HepG2 (cell line): ENCODE results near the gene SGSM1. TPM values are rescaled to one million over a fixed set of nuclear protein-coding genes. Genes with fewer than 3 reads are reported as not detected.
A peak's percentile ranks its signal among the peaks of the same experiment; 100 is the strongest.

ENCODE experiments used
- ASH2L ChIP-seq: fragments of 300-600, 200-600 bp; sonication (generic); IDR thresholded peaks from 2 replicates; pipeline ENCODE4 v1.7.0; 2017; ENCODE audit warnings: low read depth, mild to moderate bottlenecking, moderate library complexity, mixed read lengths, low read length; ENCODE audit not compliant: insufficient read length
- FOXO4 ChIP-seq: sonication (generic); formaldehyde crosslinking; conservative IDR thresholded peaks from 2 replicates; pipeline ENCODE4 v1.8.1; 2023; ENCODE audit warnings: missing genetic modification reagents
- ISL2 ChIP-seq: sonication (generic); formaldehyde crosslinking; IDR thresholded peaks from 2 replicates; pipeline ENCODE4 v1.5.0; 2020; ENCODE audit warnings: missing genetic modification reagents
- KDM5B ChIP-seq: sonication (generic); formaldehyde crosslinking; IDR thresholded peaks from 2 replicates; pipeline ENCODE4 v1.4.0; 2020; ENCODE audit warnings: missing genetic modification reagents, mild to moderate bottlenecking, borderline replicate concordance
- MED13 ChIP-seq: sonication (generic); formaldehyde crosslinking; IDR thresholded peaks from 2 replicates; pipeline ENCODE4 v1.5.0; 2020; ENCODE audit warnings: missing genetic modification reagents
- MYC ChIP-seq: sonication (generic); formaldehyde crosslinking; IDR thresholded peaks from 2 replicates; pipeline ENCODE4 v1.9.0; 2021; ENCODE audit warnings: missing genetic modification reagents, borderline replicate concordance
- NFAT5 ChIP-seq: sonication (generic); formaldehyde crosslinking; IDR thresholded peaks from 2 replicates; pipeline ENCODE4 v1.4.0; 2020; ENCODE audit warnings: missing genetic modification reagents
- POLR2G ChIP-seq: fragments of 200-400 bp; formaldehyde crosslinking; IDR thresholded peaks from 2 replicates; pipeline ENCODE4 v1.6.1; 2018; ENCODE audit warnings: mild to moderate bottlenecking, low read depth, low read length, moderate library complexity
- PRPF4 ChIP-seq: fragments of 200-400 bp; formaldehyde crosslinking; IDR thresholded peaks from 2 replicates; pipeline ENCODE4 v1.6.1; 2016; ENCODE audit warnings: low read length, low read depth; ENCODE audit not compliant: poor library complexity, severe bottlenecking
- SOX13 ChIP-seq, 3 experiments: fragments of 450-650 bp in 1 of 3; sonication (generic) in 1 of 3; formaldehyde crosslinking in 1 of 3; IDR thresholded peaks in 2 of 3; conservative IDR thresholded peaks in 1 of 3; 2 replicates each; pipeline versions ENCODE4 v1.5.0 to v1.6.1; 2016 to 2020; ENCODE audit warnings: antibody characterized with exemption in 1 of 3, mild to moderate bottlenecking in 1 of 3, missing compliant biosample characterization in 1 of 3, missing genetic modification reagents in 1 of 3, moderate library complexity in 1 of 3
- ZNF263 ChIP-seq: sonication (generic); formaldehyde crosslinking; IDR thresholded peaks from 2 replicates; pipeline ENCODE4 v1.4.0; 2020; ENCODE audit warnings: missing genetic modification reagents
- ZNF546 ChIP-seq: sonication (generic); formaldehyde crosslinking; conservative IDR thresholded peaks from 2 replicates; pipeline ENCODE4 v1.8.1; 2023; ENCODE audit warnings: mild to moderate bottlenecking, missing genetic modification reagents
- ZNF740 ChIP-seq: sonication (generic); formaldehyde crosslinking; IDR thresholded peaks from 2 replicates; pipeline ENCODE4 v1.4.0; 2020; ENCODE audit warnings: missing genetic modification reagents
- ZNF761 ChIP-seq: sonication (generic); formaldehyde crosslinking; conservative IDR thresholded peaks from 2 replicates; pipeline ENCODE4 v1.4.0; 2020; ENCODE audit warnings: mild to moderate bottlenecking, missing genetic modification reagents
- ZNF788 ChIP-seq: sonication (generic); formaldehyde crosslinking; IDR thresholded peaks from 2 replicates; pipeline ENCODE4 v1.5.0; 2020; ENCODE audit warnings: mild to moderate bottlenecking, missing genetic modification reagents, borderline replicate concordance
- ZSCAN20 ChIP-seq: sonication (generic); formaldehyde crosslinking; IDR thresholded peaks from 2 replicates; pipeline ENCODE4 v1.4.0; 2020; ENCODE audit warnings: missing genetic modification reagents, mild to moderate bottlenecking, borderline replicate concordance
- polyA plus RNA-seq, 8 experiments: library from polyadenylated mRNA; depleted of rRNA in 3 of 8; stranded (reverse) in 7 of 8; unstranded in 1 of 8; fragments of >200 nt; fragmentation: Illumina TruSeq in 4 of 8; extraction: Trizol in 4 of 8; gene quantifications; 2 replicates each; pipeline versions ENCODE4 v1.2.1 to v1.2.3, GENCODE V29; 2011 to 2016; ENCODE audit warnings: low read depth in 4 of 8, missing spikeins in 1 of 8, mixed read lengths in 1 of 8; ENCODE audit not compliant: insufficient read depth in 1 of 8
- total RNA-seq, 5 experiments: library from RNA; depleted of rRNA; stranded (reverse); fragments of >200 nt; fragmentation: Illumina TruSeq; extraction: Trizol; gene quantifications; 2 replicates each; pipeline ENCODE4 v1.2.3, GENCODE V29; 2016; ENCODE audit warnings: low read depth in 1 of 5
- TF ChIP-seq, protein P1 (sequence below): sonication (generic); formaldehyde crosslinking; IDR thresholded peaks from 2 replicates; pipeline ENCODE4 v1.4.0; 2020; ENCODE audit warnings: mild to moderate bottlenecking, low read depth, missing genetic modification reagents
- TF ChIP-seq, protein P2 (sequence below): IDR thresholded peaks from 2 replicates; pipeline ENCODE4 v1.6.1; 2016

The SGSM1 gene
- total and polyA plus RNA-seq, 2 of the 13 experiments (the other 11 are each of a cell fraction or from before 2014, with no cell fraction given), result 0.07 TPM; not detected in 1

DNA sequence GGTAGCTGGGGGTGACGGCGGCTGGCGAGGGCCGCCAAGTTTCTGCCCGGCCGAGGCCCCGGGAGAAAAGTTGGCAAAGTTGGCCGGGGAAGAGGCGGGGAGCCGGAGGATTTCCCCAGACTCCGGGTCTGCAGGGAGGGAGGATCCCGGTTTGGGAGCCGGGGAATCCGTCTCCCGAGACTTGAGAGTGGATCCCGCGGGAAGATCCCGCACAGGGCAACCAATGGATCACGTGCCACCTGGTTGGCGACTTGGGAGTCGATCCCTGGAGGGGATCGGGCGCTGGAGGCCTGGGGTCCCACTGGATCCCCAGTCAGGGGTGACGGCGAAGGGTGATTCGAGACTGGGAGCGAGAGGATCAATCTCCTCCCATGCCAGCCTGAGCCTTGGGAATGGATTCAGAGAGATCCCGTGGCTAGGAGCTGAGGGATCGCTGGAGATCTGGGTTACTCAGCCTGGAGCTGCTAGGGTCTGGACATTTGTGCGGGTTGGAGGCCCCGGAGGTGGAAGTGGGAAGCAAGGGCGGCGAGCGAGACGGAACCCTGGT, 146.9 kb downstream of the SGSM1 start (continued):
- TF ChIP-seq, protein P1, sequence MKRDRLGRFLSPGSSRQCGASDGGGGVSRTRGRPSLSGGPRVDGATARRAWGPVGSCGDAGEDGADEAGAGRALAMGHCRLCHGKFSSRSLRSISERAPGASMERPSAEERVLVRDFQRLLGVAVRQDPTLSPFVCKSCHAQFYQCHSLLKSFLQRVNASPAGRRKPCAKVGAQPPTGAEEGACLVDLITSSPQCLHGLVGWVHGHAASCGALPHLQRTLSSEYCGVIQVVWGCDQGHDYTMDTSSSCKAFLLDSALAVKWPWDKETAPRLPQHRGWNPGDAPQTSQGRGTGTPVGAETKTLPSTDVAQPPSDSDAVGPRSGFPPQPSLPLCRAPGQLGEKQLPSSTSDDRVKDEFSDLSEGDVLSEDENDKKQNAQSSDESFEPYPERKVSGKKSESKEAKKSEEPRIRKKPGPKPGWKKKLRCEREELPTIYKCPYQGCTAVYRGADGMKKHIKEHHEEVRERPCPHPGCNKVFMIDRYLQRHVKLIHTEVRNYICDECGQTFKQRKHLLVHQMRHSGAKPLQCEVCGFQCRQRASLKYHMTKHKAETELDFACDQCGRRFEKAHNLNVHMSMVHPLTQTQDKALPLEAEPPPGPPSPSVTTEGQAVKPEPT (CRISPR knock-in tag), result no peak
- TF ChIP-seq ZSCAN20 (CRISPR knock-in tag) (peak; percentile 35; the same call in 1 of the 2 replicates), ISL2 (peak; percentile 13; the same call in 1 of the 2 replicates), MED13 (CRISPR knock-in tag) (0 out of 2 replicates have a peak, but pooled peaks have one; percentile 56), MYC (CRISPR knock-in tag) (peak; percentile 13; the same call in 1 of the 2 replicates), PRPF4 (no peak), ZNF263 (CRISPR knock-in tag) (peak; percentile 38; the same call in 1 of the 2 replicates), SOX13 (IDR thresholded peaks at IDR 0.05) (no peak), SOX13 (CRISPR knock-in tag; conservative IDR thresholded peaks at IDR 0.05 in 1 of 2, IDR thresholded peaks at IDR 0.05 in 1 of 2) (peak in 1 of 2 experiments; percentile 4; a peak in 1 of 4 replicates), ZNF761 (CRISPR knock-in tag) (peak; percentile 55; the same call in 1 of the 2 replicates), POLR2G (0 out of 2 replicates have a peak, but pooled peaks have one; percentile 20), FOXO4 (CRISPR knock-in tag) (no peak), KDM5B (peak; percentile 66; the same call in 1 of the 2 replicates), ASH2L (peak; percentile 8), ZNF788 (0 out of 2 replicates have a peak, but pooled peaks have one; percentile 6), NFAT5 (peak; percentile 16; the same call in 1 of the 2 replicates), ZNF546 (CRISPR knock-in tag) (peak; percentile 20; the same call in 1 of the 2 replicates), ZNF740 (CRISPR knock-in tag) (no peak; the same call in 1 of the 2 replicates)
- TF ChIP-seq, protein P2, sequence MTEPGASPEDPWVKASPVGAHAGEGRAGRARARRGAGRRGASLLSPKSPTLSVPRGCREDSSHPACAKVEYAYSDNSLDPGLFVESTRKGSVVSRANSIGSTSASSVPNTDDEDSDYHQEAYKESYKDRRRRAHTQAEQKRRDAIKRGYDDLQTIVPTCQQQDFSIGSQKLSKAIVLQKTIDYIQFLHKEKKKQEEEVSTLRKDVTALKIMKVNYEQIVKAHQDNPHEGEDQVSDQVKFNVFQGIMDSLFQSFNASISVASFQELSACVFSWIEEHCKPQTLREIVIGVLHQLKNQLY (CRISPR knock-in tag), result 0 out of 2 replicates have a peak, but pooled peaks have one; percentile 9
